ENCODE measurements around the gene ZFAND2B. TPM values are rescaled to one million over a fixed set of nuclear protein-coding genes. Genes with fewer than 3 reads are reported as not detected.
A peak's percentile ranks its signal among the peaks of the same experiment; 100 is the strongest.

Gene ZFAND2B
- total RNA-seq, 6 donors from 2014 or later: 38.7 to 59.7 (median 43.3) TPM

GRCh38 chr2:219234331-219234730 lies 27.7 kb downstream of the ZFAND2B start:
- ATAC-seq (ENCODE audit: low FRiP score in 2 of 2) (no peak), DNase-seq (no peak)
- H3K4me3 ChIP-seq: no peak overlapping the region
- peaks cover 37 to 75% (median 60%) of the 10 kb centered on the region in 4 donors for H3K36me3 ChIP-seq
- TF ChIP-seq EP300 (IDR thresholded peaks at IDR 0.05): no peak
- TF ChIP-seq CTCF (IDR thresholded peaks at IDR 0.05): no peak
- TF ChIP-seq POLR2AphosphoS5 (IDR thresholded peaks at IDR 0.05): no peak
- no peak for TF ChIP-seq POLR2A (IDR thresholded peaks at IDR 0.05)
- no peak overlapping the region for H3K27ac ChIP-seq
- WGBS, 2 donors: 91 to 99% methylated on average over 3 of the region's 3 CpGs
- peaks cover 9 to 12% (median 11%) of the 10 kb centered on the region in 4 donors for H3K4me1 ChIP-seq
- H3K27me3 ChIP-seq: no peaks in the 10 kb centered on the region
- H3K9me3 ChIP-seq: no peaks in the 10 kb centered on the region

DNA sequence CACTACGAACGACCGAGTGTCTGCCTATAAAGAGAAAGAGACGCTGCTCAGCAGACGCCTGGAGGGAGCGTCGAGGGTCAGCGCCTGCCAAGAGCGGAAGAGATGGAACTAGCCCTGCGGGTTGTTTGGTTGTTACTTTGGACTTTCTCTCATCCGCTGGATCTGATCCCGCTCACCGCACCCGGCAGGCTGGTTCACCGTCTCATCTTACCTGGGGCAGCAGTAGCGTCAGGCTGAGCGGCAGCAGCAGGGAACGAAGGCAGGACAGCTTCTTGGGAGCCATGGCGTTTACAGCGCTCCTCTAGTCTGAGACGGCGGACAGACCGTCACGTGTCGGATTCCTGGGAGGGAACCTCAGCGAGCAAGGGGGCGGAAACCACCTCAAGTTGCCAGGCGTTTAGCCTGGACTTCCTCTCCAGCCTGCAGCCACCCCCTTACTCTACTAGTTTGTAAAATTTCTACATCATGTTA lies 36.7 kb downstream of the ZFAND2B start:
- 39 to 57% methylated on average over 24 to 28 of the region's 28 CpGs for WGBS, 2 donors

GRCh38 chr2:219244789-219245147 lies 38.2 kb downstream of the ZFAND2B start:
- Histone ChIP-seq H3K4me1 (peaks cover 45 to 54% (median 45%) of the 10 kb centered on the region in 4 donors), H3K27me3 (no peaks in the 10 kb centered on the region), H3K36me3 (peaks cover 0 to 24% (median 6%) of the 10 kb centered on the region in 4 donors), H3K27ac (peak overlapping the region; percentile 91 to 96 (median 96)), H3K9me3 (no peaks in the 10 kb centered on the region), H3K4me3 (peak overlapping the region; percentile 72 to 83 (median 79))
- DNase-seq (no peak), ATAC-seq (ENCODE audit: low FRiP score in 2 of 2) (no peak)
- 37 to 64% methylated on average over 4 to 6 of the region's 6 CpGs for WGBS, 2 donors
- TF ChIP-seq POLR2AphosphoS5 (IDR thresholded peaks at IDR 0.05): no peak
- no peak for TF ChIP-seq POLR2A (IDR thresholded peaks at IDR 0.05)
- no peak for TF ChIP-seq EP300 (IDR thresholded peaks at IDR 0.05)
- TF ChIP-seq CTCF (IDR thresholded peaks at IDR 0.05): no peak

More for the DNA sequence above, 36.7 kb downstream of the ZFAND2B start:
- Histone ChIP-seq H3K9me3 (no peaks in the 10 kb centered on the region), H3K36me3 (peaks cover 0 to 27% (median 4%) of the 10 kb centered on the region in 4 donors), H3K4me1 (peaks cover 30 to 40% (median 32%) of the 10 kb centered on the region in 4 donors), H3K27ac (peak overlapping the region in 1 of 4 donors; percentile 44), H3K27me3 (no peaks in the 10 kb centered on the region), H3K4me3 (peak overlapping the region in 2 of 4 donors; percentile 23 to 29)
- TF ChIP-seq POLR2A (IDR thresholded peaks at IDR 0.05) (no peak), POLR2AphosphoS5 (IDR thresholded peaks at IDR 0.05) (peak in 1 of 2 donors; percentile 18), EP300 (IDR thresholded peaks at IDR 0.05) (no peak)
- DNase-seq: peak; percentile 53 to 56
- ATAC-seq (ENCODE audit: low FRiP score in 2 of 2): peak in 1 of 2 donors; percentile 69

GRCh38 chr2:219245148-219245898 lies 38.7 kb downstream of the ZFAND2B start, which contains the start of the genes GLB1L and STK16:
Gene GLB1L, minus strand, starts transcription at chr2:219245444. Its CDS starts 1,871 bp downstream, at chr2:219243573.
Gene STK16, plus strand, starts transcription at chr2:219245479. Its CDS starts 521 bp downstream, at chr2:219246000.
- TF ChIP-seq CTCF (IDR thresholded peaks at IDR 0.05) (peak in 2 of 6 experiments; percentile 7 to 23), EP300 (IDR thresholded peaks at IDR 0.05) (peak in 1 of 4 donors; percentile 76), POLR2A (IDR thresholded peaks at IDR 0.05) (peak in 3 of 4 donors; percentile 82 to 92 (median 84)), POLR2AphosphoS5 (IDR thresholded peaks at IDR 0.05) (peak; percentile 98 to 99)
- peak within 1 kb of the TSS; percentile 72 to 83 (median 79) for H3K4me3 ChIP-seq
- WGBS, 2 donors: 0% methylated on average over 5 to 26 of the region's 46 CpGs
- peaks cover 50 to 60% (median 51%) of the 10 kb centered on the region in 4 donors for H3K4me1 ChIP-seq
- peaks cover under 1 to 25% (median 7%) of the 10 kb centered on the region in 4 donors for H3K36me3 ChIP-seq
- no peaks in the 10 kb centered on the region for H3K9me3 ChIP-seq
- H3K27me3 ChIP-seq: no peaks in the 10 kb centered on the region
- DNase-seq (peak; percentile 93 to 99), ATAC-seq (ENCODE audit: low FRiP score in 2 of 2) (peak; percentile 90 to 96)
- peak within 1 kb of the TSS; percentile 91 to 96 (median 96) for H3K27ac ChIP-seq

- 18 to 47% methylated on average over 5 to 10 of the region's 10 CpGs for WGBS, 2 donors
- peak overlapping the region; percentile 91 to 96 (median 96) for H3K27ac ChIP-seq
- peak overlapping the region; percentile 72 to 83 (median 79) for H3K4me3 ChIP-seq
- DNase-seq (no peak), ATAC-seq (ENCODE audit: low FRiP score in 2 of 2) (no peak)
- peaks cover 2 to 30% (median 10%) of the 10 kb centered on the region in 4 donors for H3K36me3 ChIP-seq
- TF ChIP-seq CTCF (IDR thresholded peaks at IDR 0.05): no peak
- no peak for TF ChIP-seq POLR2A (IDR thresholded peaks at IDR 0.05)
- no peak for TF ChIP-seq POLR2AphosphoS5 (IDR thresholded peaks at IDR 0.05)
- no peak for TF ChIP-seq EP300 (IDR thresholded peaks at IDR 0.05)
- no peaks in the 10 kb centered on the region for H3K9me3 ChIP-seq
- H3K27me3 ChIP-seq: no peaks in the 10 kb centered on the region
- H3K4me1 ChIP-seq: peaks cover 55 to 65% (median 56%) of the 10 kb centered on the region in 4 donors
Observed at GRCh38 chr2:219245899-219246230, 39.3 kb downstream of the ZFAND2B start.

Data from upper lobe of left lung (tissue), 6 donors.